KOPT-K1 (cell line): ENCODE data around the gene CLIP2.

ENCODE experiments used
- H3K27ac ChIP-seq: fragments of 200-600 bp; sonication (generic); 2 replicates; pipeline ENCODE4 v1.5.1; 2016; ENCODE audit warnings: antibody characterized with exemption, mild to moderate bottlenecking, low read depth, low read length; ENCODE audit not compliant: poor library complexity, severe bottlenecking
- H3K36me3 ChIP-seq: fragments of 200-600 bp; sonication (generic); 2 replicates; pipeline ENCODE4 v1.5.1; 2017; ENCODE audit warnings: antibody characterized with exemption, mild to moderate bottlenecking, low read length, moderate library complexity; ENCODE audit not compliant: insufficient read depth
- H3K9me3 ChIP-seq: fragments of 200-600 bp; sonication (generic); 2 replicates; pipeline ENCODE4 v1.5.1; 2017; ENCODE audit warnings: antibody characterized with exemption, low read length, mild to moderate bottlenecking; ENCODE audit not compliant: insufficient read depth, poor library complexity, severe bottlenecking

CLIP2 gene

DNA sequence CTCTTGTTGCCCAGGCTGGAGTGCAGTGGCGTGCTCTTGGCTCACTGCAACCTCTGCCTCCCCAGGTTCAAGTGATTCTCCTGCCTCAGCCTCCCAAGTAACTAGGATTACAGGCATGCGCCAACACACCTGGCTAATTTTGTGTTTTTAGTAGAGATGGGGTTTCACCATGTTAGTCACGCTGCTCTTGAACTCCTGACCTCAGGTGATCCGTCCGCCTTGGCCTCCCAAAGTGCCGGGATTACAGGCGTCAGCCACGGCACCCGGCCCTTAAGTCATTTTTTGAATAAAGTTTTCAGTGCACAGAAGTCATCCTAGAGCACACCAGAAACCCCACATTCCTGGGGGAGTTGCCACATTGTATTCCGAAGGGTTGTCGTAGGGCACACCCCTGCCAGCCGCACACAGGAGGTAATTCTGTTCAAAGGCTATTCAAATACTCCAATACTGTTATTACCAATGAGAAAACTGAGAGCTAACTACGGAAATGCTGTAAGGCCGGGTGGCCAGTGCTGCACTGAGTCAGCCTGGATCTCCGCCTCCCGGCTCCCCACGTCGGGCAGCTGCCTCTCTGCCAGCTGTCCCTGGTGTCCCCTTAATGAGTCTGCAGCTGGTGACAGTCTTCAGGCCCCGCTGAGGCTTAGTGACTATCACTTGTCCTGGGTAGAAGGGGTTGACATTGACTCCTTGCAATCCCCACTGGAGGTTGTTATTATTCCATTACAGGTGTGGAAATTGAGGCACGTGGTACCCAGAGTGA, 26.4 kb upstream of the CLIP2 start:
- H3K36me3 ChIP-seq = no peaks in the 10 kb centered on the region
- no peak overlapping the region for H3K27ac ChIP-seq

DNA sequence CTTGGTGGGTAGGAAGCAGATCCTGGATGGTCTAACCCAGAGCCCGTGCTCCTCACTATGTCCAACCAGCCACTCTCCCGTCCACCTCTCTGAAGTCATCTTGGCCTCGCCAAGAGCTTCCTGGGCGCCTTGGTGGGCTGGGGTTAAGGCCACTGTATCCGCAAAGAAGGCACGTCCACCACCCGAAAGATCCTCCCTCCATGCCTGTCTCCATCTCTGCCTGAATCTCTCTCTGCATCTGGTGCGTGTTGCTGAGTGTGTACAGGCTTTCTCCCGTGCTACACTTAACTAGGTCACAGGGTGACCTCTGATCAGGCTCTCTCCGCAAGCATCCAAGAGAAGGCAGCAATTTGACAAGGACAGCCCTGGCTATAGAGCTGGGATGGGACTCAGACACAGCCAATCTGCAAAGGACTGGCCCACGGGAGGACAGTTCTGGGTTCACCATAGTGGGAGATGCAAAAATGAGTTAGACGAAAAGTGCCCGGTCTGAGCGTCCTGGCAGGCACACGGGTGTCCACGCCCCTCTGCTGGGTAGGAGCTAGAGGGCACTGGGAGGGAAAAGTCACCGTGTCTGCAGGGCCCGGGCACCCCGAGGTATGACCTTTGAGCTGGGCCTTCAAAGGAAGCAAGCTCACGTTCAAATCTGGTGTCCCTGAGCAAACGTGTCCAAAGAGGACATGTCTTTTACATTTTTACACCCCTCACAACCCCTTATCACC, 25.6 kb upstream of the CLIP2 start:
- H3K9me3 ChIP-seq = no peaks in the 10 kb centered on the region
- H3K27ac ChIP-seq = no peak overlapping the region
- no peaks in the 10 kb centered on the region for H3K36me3 ChIP-seq

More for the DNA sequence above, 26.4 kb upstream of the CLIP2 start:
- H3K9me3 ChIP-seq = no peaks in the 10 kb centered on the region

GRCh38 chr7:74266191-74266963, 22.8 kb upstream of the CLIP2 start:
- no peak overlapping the region for H3K27ac ChIP-seq
- no peaks in the 10 kb centered on the region for H3K9me3 ChIP-seq

GRCh38 chr7:74267756-74268565, 21.2 kb upstream of the CLIP2 start:
- H3K9me3 ChIP-seq = no peaks in the 10 kb centered on the region
- H3K36me3 ChIP-seq = no peaks in the 10 kb centered on the region
- no peak overlapping the region for H3K27ac ChIP-seq

More at GRCh38 chr7:74266191-74266963, 22.8 kb upstream of the CLIP2 start:
- H3K36me3 ChIP-seq = no peaks in the 10 kb centered on the region

GRCh38 chr7:74269757-74270277, 19.4 kb upstream of the CLIP2 start:
- Histone ChIP-seq H3K27ac (no peak overlapping the region), H3K36me3 (no peaks in the 10 kb centered on the region), H3K9me3 (no peaks in the 10 kb centered on the region)

DNA sequence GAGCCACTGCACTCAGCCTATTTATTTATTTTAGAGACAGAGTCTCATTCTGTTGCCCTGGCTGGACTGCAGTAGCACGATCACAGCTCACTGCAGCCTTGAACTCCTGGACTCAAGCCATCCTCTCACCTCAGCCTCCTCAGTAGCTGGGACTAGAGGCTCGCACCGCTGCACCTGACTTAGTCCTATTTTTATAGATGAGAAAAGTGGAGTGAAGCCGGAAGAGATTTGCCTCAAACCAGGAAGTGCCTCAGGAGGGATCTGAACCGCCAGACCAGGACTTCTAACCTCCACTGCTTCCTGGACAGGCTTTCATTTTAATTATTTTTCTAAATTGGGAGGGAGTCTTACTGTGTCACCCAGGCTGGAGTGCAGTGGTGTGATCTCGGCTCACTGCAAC, 17.5 kb upstream of the CLIP2 start:
- Histone ChIP-seq H3K27ac (no peak overlapping the region), H3K36me3 (no peaks in the 10 kb centered on the region), H3K9me3 (no peaks in the 10 kb centered on the region)

DNA sequence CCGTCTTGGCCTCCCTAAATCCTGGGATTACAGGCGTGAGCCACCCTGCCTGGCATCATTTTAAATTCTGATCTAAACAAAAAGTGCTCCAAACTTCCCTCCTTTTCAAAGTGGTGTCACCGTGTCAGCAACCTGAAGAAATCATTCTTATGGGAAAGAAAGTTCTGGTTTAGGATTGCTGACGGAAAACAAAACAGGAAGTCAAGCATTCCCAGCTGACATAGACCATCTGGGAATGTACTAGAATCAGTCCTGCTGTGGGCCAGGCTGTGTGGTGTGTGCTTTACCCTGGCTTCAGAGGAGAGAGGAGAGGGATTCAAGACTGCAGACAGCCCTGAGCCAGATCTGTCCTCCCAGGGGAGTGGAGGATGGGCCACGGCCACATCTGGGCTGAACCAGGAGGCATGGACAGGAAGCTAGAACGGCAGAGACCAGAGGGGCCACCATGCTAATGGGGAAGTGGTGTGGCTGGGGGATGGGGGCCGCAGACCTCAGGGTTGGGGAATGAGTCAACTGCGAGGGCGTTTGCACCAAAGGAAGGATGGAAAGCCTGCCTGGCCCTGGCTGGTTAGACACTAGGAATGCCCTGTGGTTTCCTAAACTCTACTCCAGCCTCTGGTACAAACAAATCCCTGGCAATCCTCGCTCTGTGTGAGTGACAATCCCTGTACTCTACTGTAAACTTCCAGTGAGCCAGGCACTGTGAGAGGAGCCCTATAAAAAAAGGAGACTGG, 16.7 kb upstream of the CLIP2 start:
- Histone ChIP-seq H3K27ac (no peak overlapping the region), H3K36me3 (no peaks in the 10 kb centered on the region), H3K9me3 (no peaks in the 10 kb centered on the region)

GRCh38 chr7:74275401-74275881, 13.8 kb upstream of the CLIP2 start:
- Histone ChIP-seq H3K9me3 (no peaks in the 10 kb centered on the region), H3K27ac (no peak overlapping the region)

GRCh38 chr7:74277636-74278035, 11.6 kb upstream of the CLIP2 start:
- Histone ChIP-seq H3K36me3 (no peaks in the 10 kb centered on the region), H3K9me3 (no peaks in the 10 kb centered on the region), H3K27ac (no peak overlapping the region)

More at GRCh38 chr7:74275401-74275881, 13.8 kb upstream of the CLIP2 start:
- no peaks in the 10 kb centered on the region for H3K36me3 ChIP-seq

DNA sequence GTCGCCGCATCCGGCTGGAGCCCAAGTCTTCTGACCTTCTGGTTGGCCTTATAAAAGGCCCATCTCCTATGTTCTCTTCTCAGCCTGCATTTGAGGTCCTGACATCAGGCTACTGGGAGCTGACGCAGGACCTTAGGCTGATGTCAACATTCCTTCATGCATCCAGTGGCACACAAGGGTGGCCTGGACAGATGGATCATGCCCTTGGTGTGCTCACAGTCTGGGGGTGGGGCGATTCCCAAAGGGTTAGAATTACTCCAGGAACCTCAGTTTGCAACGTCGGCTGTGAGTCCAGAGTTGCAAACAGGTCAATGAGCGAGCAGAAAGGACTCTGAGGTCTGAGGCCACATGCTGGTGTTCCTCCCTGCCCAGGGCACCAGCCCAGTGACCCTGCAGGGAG, 8.2 kb upstream of the CLIP2 start:
- Histone ChIP-seq H3K9me3 (no peaks in the 10 kb centered on the region), H3K36me3 (no peaks in the 10 kb centered on the region), H3K27ac (no peak overlapping the region)

- Histone ChIP-seq H3K27ac (no peak overlapping the region), H3K9me3 (no peaks in the 10 kb centered on the region)
Observed at GRCh38 chr7:74282748-74283459, 6.3 kb upstream of the CLIP2 start.

DNA sequence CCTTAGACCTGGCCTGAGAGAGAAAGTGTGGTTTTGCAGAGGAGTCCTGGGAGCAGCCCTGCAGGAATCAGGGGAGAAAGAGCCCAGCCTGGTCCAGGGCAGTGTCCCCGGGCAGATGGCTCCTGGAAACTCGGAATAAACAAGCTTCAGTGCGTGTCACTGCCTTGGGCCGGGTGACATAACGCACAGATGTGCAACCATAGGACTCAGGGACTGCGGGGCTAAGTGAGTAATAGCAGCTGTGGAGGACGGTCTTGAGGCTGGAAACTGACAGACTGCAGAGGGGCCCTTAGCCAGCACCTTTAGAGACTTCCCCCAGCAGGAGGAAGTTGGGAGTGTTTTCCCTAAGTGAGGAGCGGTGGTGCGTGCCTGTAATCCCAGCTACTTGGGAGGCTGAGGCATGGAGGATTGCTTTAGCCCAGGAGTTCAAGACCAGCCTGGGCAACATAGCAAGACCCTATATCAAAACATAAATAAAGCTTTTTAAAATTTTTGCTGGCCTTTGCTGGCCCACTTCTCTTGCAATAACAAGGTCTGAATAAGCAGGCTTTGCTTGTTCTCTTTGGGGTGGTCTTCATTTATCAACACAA, 5.3 kb upstream of the CLIP2 start:
- no peak overlapping the region for H3K27ac ChIP-seq
- H3K36me3 ChIP-seq = no peaks in the 10 kb centered on the region
- H3K9me3 ChIP-seq = no peaks in the 10 kb centered on the region

More at GRCh38 chr7:74282748-74283459, 6.3 kb upstream of the CLIP2 start:
- no peaks in the 10 kb centered on the region for H3K36me3 ChIP-seq

DNA sequence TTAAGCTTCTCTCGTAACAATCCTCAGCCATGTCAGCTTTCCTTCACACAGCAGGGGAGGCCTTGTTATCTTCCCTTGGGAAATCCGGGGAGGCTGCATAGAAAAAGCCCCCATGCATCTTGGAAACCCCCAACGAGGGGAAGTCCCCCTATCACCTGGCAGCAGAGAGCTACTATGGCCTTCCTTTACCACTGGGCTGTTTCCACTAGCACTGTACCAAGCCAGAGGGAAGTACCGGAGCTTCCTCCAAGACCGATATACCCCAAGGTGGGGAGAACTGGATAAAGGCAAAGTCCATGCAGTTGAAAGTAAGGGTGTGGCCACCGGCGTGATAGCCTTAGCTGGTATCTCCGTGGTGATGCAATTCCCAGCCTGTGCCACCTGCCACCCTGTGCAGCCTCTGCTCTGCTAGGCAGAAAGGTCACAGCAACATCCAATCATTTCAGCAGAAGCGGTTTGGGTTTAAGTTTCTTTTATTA, 4.4 kb upstream of the CLIP2 start:
- Histone ChIP-seq H3K27ac (no peak overlapping the region), H3K9me3 (no peaks in the 10 kb centered on the region), H3K36me3 (no peaks in the 10 kb centered on the region)
